G401.6 (cell line): Measurements from ENCODE around the gene RALGDS.

ENCODE experiments used
- FAIRE-seq: peaks from 2 replicates; lab custom pipeline; 2012; peaks lifted over from hg19 to GRCh38; lab: Jason Lieb, UNC

RALGDS gene

GRCh38 chr9:133151041-133151440 is 30.0 kb upstream of the RALGDS start:
- FAIRE-seq = no peak

GRCh38 chr9:133149130-133150015 is 28.3 kb upstream of the RALGDS start:
- FAIRE-seq = no peak

- no peak for FAIRE-seq
Measured at GRCh38 chr9:133148199-133149129, 27.4 kb upstream of the RALGDS start.

GRCh38 chr9:133147412-133148198 is 26.6 kb upstream of the RALGDS start:
- FAIRE-seq = no peak

GRCh38 chr9:133146746-133147411 is 25.8 kb upstream of the RALGDS start:
- FAIRE-seq = no peak

- FAIRE-seq = no peak
Measured at GRCh38 chr9:133144904-133145851, 24.1 kb upstream of the RALGDS start.

- FAIRE-seq = no peak
Measured at GRCh38 chr9:133144142-133144903, 23.3 kb upstream of the RALGDS start.

- no peak for FAIRE-seq
Measured at GRCh38 chr9:133143639-133144141, 22.6 kb upstream of the RALGDS start.

GRCh38 chr9:133142684-133143622 is 21.9 kb upstream of the RALGDS start:
- FAIRE-seq = no peak

- no peak for FAIRE-seq
Measured at GRCh38 chr9:133141833-133142595, 21.0 kb upstream of the RALGDS start.

GRCh38 chr9:133140606-133141005 is 19.6 kb upstream of the RALGDS start:
- no peak for FAIRE-seq

GRCh38 chr9:133140174-133140505 is 19.1 kb upstream of the RALGDS start:
- FAIRE-seq = no peak

- FAIRE-seq = no peak
Measured at GRCh38 chr9:133139246-133140173, 18.5 kb upstream of the RALGDS start.

- no peak for FAIRE-seq
Measured at GRCh38 chr9:133137451-133138231, 16.6 kb upstream of the RALGDS start.

- FAIRE-seq = no peak
Measured at GRCh38 chr9:133135146-133135745, 14.2 kb upstream of the RALGDS start.
